Adipocyte (in vitro differentiated cells): ENCODE results near the gene HECW1.

Experiments
- DNase-seq: peaks from one replicate; pipeline ENCODE4 v3.0.0-alpha.2; 2015; ENCODE audit warnings: low read depth
- H3K27me3 ChIP-seq: replicated peaks from 2 replicates; pipeline ENCODE4 v1.7.0; 2013; ENCODE audit warnings: mild to moderate bottlenecking, low read length, moderate library complexity; ENCODE audit not compliant: control insufficient read depth, insufficient read depth
- H3K36me3 ChIP-seq: 2 replicates; pipeline ENCODE4 v1.7.0; 2013; ENCODE audit warnings: low read length, mild to moderate bottlenecking, moderate library complexity; ENCODE audit not compliant: control insufficient read depth, insufficient read depth, severe bottlenecking
- H3K4me1 ChIP-seq: 2 replicates; pipeline ENCODE4 v1.7.0; 2013; ENCODE audit warnings: mild to moderate bottlenecking, low read length, moderate library complexity; ENCODE audit not compliant: control insufficient read depth, insufficient read depth
- H3K4me3 ChIP-seq: 2 replicates; pipeline ENCODE4 v1.7.0; 2013; ENCODE audit warnings: mild to moderate bottlenecking, low read length, moderate library complexity
- H3K9ac ChIP-seq: 2 replicates; pipeline ENCODE4 v1.7.0; 2013; ENCODE audit warnings: mild to moderate bottlenecking, low read length, moderate library complexity
- H3K9me3 ChIP-seq: 2 replicates; pipeline ENCODE4 v1.7.0; 2013; ENCODE audit warnings: mild to moderate bottlenecking, low read length, moderate library complexity; ENCODE audit not compliant: control insufficient read depth

Gene HECW1

DNA sequence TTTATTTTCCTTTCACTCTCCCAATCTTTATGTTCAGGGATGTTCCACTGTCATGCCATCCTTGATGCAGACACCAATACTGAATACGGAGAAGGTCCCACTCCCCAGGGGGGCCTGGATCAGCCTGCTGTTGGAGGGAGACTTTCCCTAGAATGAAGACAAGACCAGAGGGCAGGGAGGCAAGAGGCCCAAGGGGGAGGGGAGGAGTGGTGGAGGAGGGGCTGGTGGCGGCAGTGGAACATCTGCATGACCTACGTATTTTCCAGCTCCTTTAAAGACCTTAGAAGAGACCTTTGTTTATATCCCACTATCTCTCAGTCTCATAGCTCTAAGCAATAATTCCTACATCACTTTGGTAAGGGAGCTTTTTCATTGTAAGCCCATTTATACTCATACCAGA is 183.0 kb downstream of the HECW1 start:
- Histone ChIP-seq H3K27me3 (peaks cover 19% of the 10 kb centered on the region), H3K4me1 (peaks cover 20% of the 10 kb centered on the region)
- no peak for DNase-seq

DNA sequence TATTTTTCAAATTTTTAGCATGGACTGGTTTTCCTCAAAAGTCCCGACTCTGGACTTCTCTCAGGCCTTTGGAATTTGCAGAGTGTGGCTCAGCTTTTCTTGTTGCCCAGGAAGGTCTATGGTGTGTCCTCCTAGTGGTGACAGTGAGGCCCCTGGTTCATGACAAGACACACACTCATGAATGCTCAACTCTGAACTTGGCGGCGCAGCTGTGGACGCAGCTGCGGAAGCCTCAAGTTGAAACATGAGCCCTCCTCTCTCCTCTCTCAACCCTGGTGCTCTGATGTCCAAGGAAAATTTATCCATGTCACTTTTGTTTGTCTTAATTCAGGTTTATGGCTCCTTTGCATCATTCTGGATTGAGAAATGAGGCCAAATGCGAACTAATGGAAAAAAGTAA is 183.9 kb downstream of the HECW1 start:
- Histone ChIP-seq H3K27me3 (peaks cover 26% of the 10 kb centered on the region), H3K36me3 (no peaks in the 10 kb centered on the region), H3K9ac (no peak overlapping the region), H3K4me3 (no peak overlapping the region), H3K4me1 (peaks cover 20% of the 10 kb centered on the region), H3K9me3 (peaks cover 7% of the 10 kb centered on the region)
- no peak for DNase-seq

More for the DNA sequence above, 183.0 kb downstream of the HECW1 start:
- Histone ChIP-seq H3K36me3 (no peaks in the 10 kb centered on the region), H3K4me3 (no peak overlapping the region), H3K9me3 (peaks cover 15% of the 10 kb centered on the region), H3K9ac (no peak overlapping the region)

DNA sequence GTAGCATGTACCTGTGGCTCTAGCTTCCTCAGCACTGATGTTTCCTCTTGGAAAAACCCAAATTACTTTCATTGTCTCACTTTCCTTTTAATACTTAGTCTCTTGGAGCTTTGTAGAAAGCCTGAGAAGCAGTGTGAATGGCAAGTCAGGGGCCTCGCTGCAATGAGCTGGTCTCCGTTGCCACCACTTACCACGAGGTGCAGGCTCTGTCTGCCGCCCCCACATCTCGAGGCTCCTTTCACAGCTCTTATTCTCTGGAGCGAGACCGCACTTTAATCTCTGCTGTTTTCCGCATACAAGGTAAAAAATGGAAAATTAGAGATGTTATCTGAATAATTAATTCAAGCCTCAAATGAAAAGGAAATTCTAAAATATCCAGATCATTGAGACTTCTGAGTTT is 186.2 kb downstream of the HECW1 start:
- H3K27me3 ChIP-seq: peaks cover 26% of the 10 kb centered on the region
- no peaks in the 10 kb centered on the region for H3K36me3 ChIP-seq
- H3K9ac ChIP-seq: no peak overlapping the region
- no peaks in the 10 kb centered on the region for H3K9me3 ChIP-seq
- H3K4me3 ChIP-seq: no peak overlapping the region
- H3K4me1 ChIP-seq: peaks cover 20% of the 10 kb centered on the region
- no peak for DNase-seq

DNA sequence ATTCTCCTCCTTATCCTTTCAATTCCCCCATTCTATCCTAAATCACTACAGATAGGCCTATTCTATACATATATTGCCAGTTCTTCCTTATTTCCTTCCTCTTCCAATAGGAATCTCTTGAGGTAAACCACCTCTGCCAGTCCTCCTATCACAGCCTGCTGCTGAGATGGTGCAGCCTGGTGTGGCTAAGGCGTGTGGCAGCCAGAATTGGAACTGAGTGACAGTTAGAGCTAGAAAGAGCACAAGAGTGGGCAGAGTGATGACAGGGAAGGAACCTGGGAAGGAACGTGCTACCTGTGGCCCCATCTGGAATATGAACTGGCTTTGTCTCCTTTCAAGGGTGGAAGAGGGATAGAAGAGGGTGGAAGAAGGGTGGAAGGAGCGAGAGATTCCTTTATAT is 187.7 kb downstream of the HECW1 start:
- Histone ChIP-seq H3K9ac (no peak overlapping the region), H3K4me3 (no peak overlapping the region), H3K4me1 (peaks cover 10% of the 10 kb centered on the region), H3K9me3 (no peaks in the 10 kb centered on the region), H3K27me3 (peaks cover 26% of the 10 kb centered on the region), H3K36me3 (no peaks in the 10 kb centered on the region)
- no peak for DNase-seq

- no peaks in the 10 kb centered on the region for H3K9me3 ChIP-seq
Observed at GRCh38 chr7:43302211-43302711, 189.8 kb downstream of the HECW1 start.

DNA sequence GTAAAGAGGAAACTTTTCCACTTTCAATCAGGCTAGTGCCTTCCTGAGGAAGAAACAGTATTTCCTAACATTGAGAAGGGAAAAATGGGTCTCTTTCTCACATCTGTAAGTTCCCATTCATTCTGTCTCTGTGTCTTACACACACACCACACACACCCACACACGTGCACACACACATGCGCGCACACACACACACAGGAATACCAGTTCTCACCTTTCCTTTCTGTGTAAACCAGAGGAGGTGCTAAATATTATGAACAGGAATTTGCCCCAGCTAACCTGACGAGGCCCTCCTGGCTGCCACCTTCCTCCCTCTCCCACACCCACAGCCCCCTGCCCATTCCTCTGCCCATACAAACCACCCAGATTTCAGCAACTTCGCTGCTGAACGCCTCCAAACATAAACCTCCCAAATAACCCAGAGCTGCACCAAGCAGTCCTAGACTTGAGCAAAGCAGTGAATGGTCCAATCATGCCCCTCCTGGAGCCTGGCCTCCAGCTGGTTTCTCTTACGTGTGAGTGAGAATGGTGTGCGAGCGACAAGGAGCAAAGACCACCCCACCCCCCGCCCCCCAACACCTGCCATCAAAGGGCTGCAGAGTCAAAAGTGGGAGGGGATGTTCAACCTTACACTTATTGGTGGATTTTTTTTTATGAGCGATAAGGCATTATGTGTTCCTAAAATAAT is 190.5 kb downstream of the HECW1 start:
- no peak for DNase-seq
- no peaks in the 10 kb centered on the region for H3K36me3 ChIP-seq
- H3K4me1 ChIP-seq: no peaks in the 10 kb centered on the region
- peaks cover 26% of the 10 kb centered on the region for H3K27me3 ChIP-seq
- H3K9ac ChIP-seq: no peak overlapping the region
- no peaks in the 10 kb centered on the region for H3K9me3 ChIP-seq
- no peak overlapping the region for H3K4me3 ChIP-seq

More at GRCh38 chr7:43302211-43302711, 189.8 kb downstream of the HECW1 start:
- Histone ChIP-seq H3K4me3 (no peak overlapping the region), H3K9ac (no peak overlapping the region), H3K27me3 (peaks cover 26% of the 10 kb centered on the region), H3K36me3 (no peaks in the 10 kb centered on the region), H3K4me1 (no peaks in the 10 kb centered on the region)
- DNase-seq: no peak

GRCh38 chr7:43303740-43304241 is 191.3 kb downstream of the HECW1 start:
- no peaks in the 10 kb centered on the region for H3K36me3 ChIP-seq
- DNase-seq: no peak
- H3K4me3 ChIP-seq: no peak overlapping the region
- no peak overlapping the region for H3K9ac ChIP-seq
- no peaks in the 10 kb centered on the region for H3K9me3 ChIP-seq
- no peaks in the 10 kb centered on the region for H3K4me1 ChIP-seq
- H3K27me3 ChIP-seq: peaks cover 18% of the 10 kb centered on the region

DNA sequence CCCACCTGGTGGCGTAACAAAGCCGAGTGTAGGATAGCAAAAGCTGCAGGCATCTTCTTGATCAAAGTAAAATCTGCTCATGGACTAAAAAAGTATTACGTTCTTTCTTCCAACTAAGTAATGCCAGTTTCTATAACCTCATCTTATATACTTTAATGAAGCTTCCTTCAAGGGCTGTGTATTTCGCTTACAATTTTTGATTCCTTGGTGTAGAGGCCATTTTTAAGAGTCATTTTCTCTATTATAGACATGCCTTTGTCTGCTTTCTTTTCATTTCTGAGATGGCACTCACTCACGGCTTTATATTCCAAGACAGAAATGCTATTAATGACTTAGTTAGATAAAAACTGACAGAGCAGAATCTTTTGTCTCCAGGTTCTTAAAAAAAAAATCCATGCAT is 194.0 kb downstream of the HECW1 start:
- no peak overlapping the region for H3K4me3 ChIP-seq
- no peaks in the 10 kb centered on the region for H3K36me3 ChIP-seq

GRCh38 chr7:43307522-43307921 is 195.1 kb downstream of the HECW1 start:
- H3K4me1 ChIP-seq: no peaks in the 10 kb centered on the region
- no peak for DNase-seq

More for the DNA sequence above, 194.0 kb downstream of the HECW1 start:
- no peaks in the 10 kb centered on the region for H3K27me3 ChIP-seq
- no peaks in the 10 kb centered on the region for H3K9me3 ChIP-seq
- no peak for DNase-seq
- H3K4me1 ChIP-seq: no peaks in the 10 kb centered on the region
- no peak overlapping the region for H3K9ac ChIP-seq

GRCh38 chr7:43308913-43309705 is 196.7 kb downstream of the HECW1 start:
- Histone ChIP-seq H3K4me3 (no peak overlapping the region), H3K4me1 (no peaks in the 10 kb centered on the region), H3K36me3 (no peaks in the 10 kb centered on the region), H3K9ac (no peak overlapping the region), H3K27me3 (no peaks in the 10 kb centered on the region), H3K9me3 (no peaks in the 10 kb centered on the region)
- DNase-seq: no peak

More at GRCh38 chr7:43307522-43307921, 195.1 kb downstream of the HECW1 start:
- Histone ChIP-seq H3K9ac (no peak overlapping the region), H3K4me3 (no peak overlapping the region), H3K36me3 (no peaks in the 10 kb centered on the region), H3K27me3 (no peaks in the 10 kb centered on the region), H3K9me3 (no peaks in the 10 kb centered on the region)

DNA sequence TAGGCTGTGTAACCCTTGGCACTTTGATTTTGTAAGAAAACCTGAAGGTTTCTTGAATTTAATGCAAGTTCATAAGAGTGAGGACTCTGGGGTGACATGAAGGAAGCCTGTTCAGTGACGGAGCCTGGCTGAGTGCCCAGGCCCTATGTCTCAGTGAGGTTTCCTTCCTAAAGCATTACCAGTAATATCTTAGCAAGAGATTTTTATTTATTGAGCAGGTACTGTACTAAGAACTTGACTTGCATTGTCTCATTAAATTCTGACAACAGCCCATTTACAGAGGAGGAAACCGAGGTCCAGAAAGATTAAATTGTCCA is 197.2 kb downstream of the HECW1 start:
- Histone ChIP-seq H3K4me3 (no peak overlapping the region), H3K9ac (no peak overlapping the region), H3K36me3 (no peaks in the 10 kb centered on the region), H3K4me1 (no peaks in the 10 kb centered on the region), H3K9me3 (no peaks in the 10 kb centered on the region), H3K27me3 (no peaks in the 10 kb centered on the region)
- DNase-seq: no peak
